PFSK-1 (cell line): Measurements from ENCODE around the gene AKAP6.

Experiments used
- FOXP2 ChIP-seq: optimal IDR thresholded peaks from 2 replicates; pipeline ENCODE3; 2011; ENCODE audit warnings: borderline replicate concordance, control low read depth, inconsistent platforms; ENCODE audit not compliant: insufficient read depth; ENCODE audit errors: extremely low read length, extremely low read depth
- POLR2AphosphoS5 ChIP-seq: IDR thresholded peaks from 2 replicates; pipeline ENCODE4 v1.6.1; 2012; ENCODE audit warnings: low read depth, mild to moderate bottlenecking, control low read depth, low read length, moderate library complexity
- REST ChIP-seq, 2 experiments: IDR thresholded peaks; 2 replicates each; pipeline versions ENCODE4 v1.6.1 to v1.8.0; 2011 to 2012; ENCODE audit warnings: low read depth in 2 of 2, low read length in 2 of 2, control low read depth in 1 of 2, inconsistent platforms in 1 of 2, mild to moderate bottlenecking in 1 of 2, moderate library complexity in 1 of 2; ENCODE audit not compliant: insufficient read depth in 1 of 2
- SIN3A ChIP-seq: IDR thresholded peaks from 2 replicates; pipeline ENCODE4 v1.6.1; 2012; ENCODE audit warnings: mild to moderate bottlenecking, low read length, moderate library complexity, borderline replicate concordance; ENCODE audit not compliant: insufficient read depth
- TAF1 ChIP-seq: IDR thresholded peaks from 2 replicates; pipeline ENCODE4 v1.6.1; 2012; ENCODE audit warnings: low read length, control low read depth, borderline replicate concordance; ENCODE audit not compliant: insufficient read depth

AKAP6 gene

GRCh38 chr14:32817780-32818179 lies 488.7 kb downstream of the AKAP6 start:
- TF ChIP-seq TAF1 (no peak), REST (IDR thresholded peaks at IDR 0.05; ENCODE audit: insufficient read depth in 1 of 2, low read depth in 2 of 2, low read length in 2 of 2) (no peak), FOXP2 (no peak), POLR2AphosphoS5 (no peak), SIN3A (no peak)

- no peak for TF ChIP-seq FOXP2
- no peak for TF ChIP-seq POLR2AphosphoS5
- no peak for TF ChIP-seq TAF1
- TF ChIP-seq REST (IDR thresholded peaks at IDR 0.05; ENCODE audit: insufficient read depth in 1 of 2, low read depth in 2 of 2, low read length in 2 of 2) = no peak
- no peak for TF ChIP-seq SIN3A
Measured at GRCh38 chr14:32818581-32818980, 489.5 kb downstream of the AKAP6 start.

GRCh38 chr14:32820181-32820580 lies 491.1 kb downstream of the AKAP6 start:
- TF ChIP-seq FOXP2 (no peak), SIN3A (no peak), POLR2AphosphoS5 (no peak), TAF1 (no peak), REST (IDR thresholded peaks at IDR 0.05; ENCODE audit: insufficient read depth in 1 of 2, low read depth in 2 of 2, low read length in 2 of 2) (no peak)

- TF ChIP-seq SIN3A = no peak
- TF ChIP-seq POLR2AphosphoS5 = no peak
- TF ChIP-seq TAF1 = no peak
- no peak for TF ChIP-seq FOXP2
- no peak for TF ChIP-seq REST (IDR thresholded peaks at IDR 0.05; ENCODE audit: insufficient read depth in 1 of 2, low read depth in 2 of 2, low read length in 2 of 2)
Measured at GRCh38 chr14:32820682-32821081, 491.6 kb downstream of the AKAP6 start.
